KOPT-K1 (cell line): ENCODE data around the gene CSNK2A1.

Source experiments
- H3K27ac ChIP-seq: fragments of 200-600 bp; sonication (generic); 2 replicates; pipeline ENCODE4 v1.5.1; 2016; ENCODE audit warnings: antibody characterized with exemption, mild to moderate bottlenecking, low read depth, low read length; ENCODE audit not compliant: poor library complexity, severe bottlenecking
- H3K36me3 ChIP-seq: fragments of 200-600 bp; sonication (generic); 2 replicates; pipeline ENCODE4 v1.5.1; 2017; ENCODE audit warnings: antibody characterized with exemption, mild to moderate bottlenecking, low read length, moderate library complexity; ENCODE audit not compliant: insufficient read depth
- H3K9me3 ChIP-seq: fragments of 200-600 bp; sonication (generic); 2 replicates; pipeline ENCODE4 v1.5.1; 2017; ENCODE audit warnings: antibody characterized with exemption, low read length, mild to moderate bottlenecking; ENCODE audit not compliant: insufficient read depth, poor library complexity, severe bottlenecking

The CSNK2A1 gene

DNA sequence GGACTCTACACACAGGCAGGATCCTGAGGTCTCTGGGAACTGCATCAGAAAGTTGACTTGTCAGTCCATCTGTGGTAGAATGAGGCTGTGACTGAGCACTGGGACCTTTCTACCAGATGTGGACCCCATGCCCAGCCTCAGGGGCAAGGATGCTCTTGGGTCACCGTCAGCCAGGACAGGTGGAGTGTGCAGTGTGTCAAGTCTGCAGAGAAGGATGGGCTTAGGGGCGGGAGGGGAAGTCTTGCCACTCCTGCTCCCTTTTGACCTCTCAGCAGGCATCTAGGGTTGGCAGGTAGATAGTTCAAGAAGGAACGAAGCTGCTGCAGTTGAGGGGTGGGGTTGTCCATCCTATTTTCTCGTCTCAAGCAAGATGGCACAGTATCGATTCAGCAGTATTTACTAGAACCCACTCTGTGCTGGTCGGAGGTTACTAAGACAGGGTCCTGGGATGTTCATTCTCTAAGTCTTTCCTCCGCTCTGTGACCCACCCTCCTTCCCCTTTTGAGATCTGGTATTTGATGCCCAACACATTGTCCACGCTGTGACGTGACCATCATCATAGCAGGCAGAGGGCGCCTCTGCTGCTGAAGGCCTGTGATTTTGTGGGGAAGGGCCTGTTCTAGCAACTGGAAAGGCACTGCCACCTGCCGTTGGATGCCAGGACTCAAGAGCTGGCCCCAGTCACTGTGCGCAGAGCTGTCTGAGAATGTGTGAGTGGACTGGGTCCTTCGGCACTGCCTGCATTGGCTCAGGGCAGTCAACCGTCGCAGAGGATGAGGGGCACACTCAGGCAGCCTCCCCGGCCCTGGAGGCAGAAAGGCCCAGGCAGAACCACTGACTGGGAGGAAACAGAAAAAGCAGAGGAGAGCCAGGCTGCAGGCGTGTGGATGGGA is 112.3 kb downstream of the CSNK2A1 start:
- H3K9me3 ChIP-seq = no peaks in the 10 kb centered on the region
- H3K27ac ChIP-seq = no peak overlapping the region
- peaks cover 98% of the 10 kb centered on the region for H3K36me3 ChIP-seq

DNA sequence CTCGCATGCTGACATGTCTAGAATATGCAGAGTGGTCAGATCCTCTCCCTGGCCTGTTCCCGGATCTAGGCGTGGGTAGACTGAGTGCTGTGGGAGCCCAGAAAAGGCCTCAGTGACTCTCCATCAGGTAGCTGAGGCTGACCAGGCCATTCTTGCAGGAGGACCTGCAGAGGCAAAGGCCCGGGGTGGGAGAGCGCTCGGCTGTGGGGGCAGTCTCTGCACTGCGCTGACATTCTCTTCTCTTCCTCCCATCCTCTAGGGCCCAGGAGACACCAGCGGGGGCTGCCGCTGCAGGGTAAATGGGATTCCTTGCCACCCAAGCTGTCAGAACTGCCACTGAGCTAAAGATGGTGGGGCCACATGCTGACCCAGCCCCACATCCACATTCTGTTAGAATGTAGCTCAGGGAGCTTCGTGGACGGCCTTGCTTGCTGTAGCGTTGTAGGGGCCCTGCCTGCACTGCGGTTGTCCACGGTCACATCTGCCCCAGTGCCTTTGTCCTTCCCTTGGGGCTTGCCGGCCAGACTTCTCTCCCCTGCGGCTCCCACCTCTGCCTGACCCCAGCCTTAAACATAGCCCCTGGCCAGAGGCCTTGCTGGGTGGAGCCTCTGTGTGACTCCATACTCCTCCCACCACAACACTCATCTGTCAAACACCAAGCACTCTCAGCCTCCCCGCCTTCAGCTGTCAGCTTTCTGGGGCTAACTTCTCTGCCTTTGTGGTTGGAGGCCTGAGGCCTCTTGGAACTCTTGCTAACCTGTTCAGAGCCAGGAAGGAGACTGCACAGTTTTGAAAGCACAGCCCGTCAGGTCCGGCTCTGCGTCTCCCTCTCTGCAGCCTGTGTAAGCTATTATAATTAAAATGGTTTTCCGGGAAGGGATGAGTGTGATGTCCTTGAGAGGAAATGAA is 113.2 kb downstream of the CSNK2A1 start:
- no peaks in the 10 kb centered on the region for H3K9me3 ChIP-seq
- no peak overlapping the region for H3K27ac ChIP-seq
- peaks cover 97% of the 10 kb centered on the region for H3K36me3 ChIP-seq

DNA sequence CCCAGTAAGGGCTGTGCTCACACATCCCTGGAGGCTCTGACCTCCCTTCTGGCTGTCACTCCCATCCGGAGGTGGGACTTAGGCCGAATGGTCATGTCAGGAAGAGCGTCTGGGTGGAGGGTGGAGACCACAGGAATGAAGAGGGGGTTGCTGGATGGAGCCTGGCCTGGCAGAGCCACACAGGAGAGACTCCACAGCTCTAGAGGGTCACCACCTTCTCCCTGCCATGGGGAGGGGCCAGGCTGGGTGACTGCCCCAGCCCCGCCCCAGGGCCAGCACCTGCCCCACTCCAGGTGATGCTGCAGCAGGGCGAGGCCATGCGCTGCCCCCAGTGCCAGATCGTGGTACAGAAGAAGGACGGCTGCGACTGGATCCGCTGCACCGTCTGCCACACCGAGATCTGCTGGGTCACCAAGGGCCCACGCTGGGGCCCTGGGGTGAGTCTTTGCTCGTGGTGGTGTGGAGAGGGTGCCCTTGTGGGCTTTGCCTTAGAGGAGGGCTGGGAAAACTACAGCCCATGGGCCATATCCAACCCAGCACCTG is 114.9 kb downstream of the CSNK2A1 start:
- no peak overlapping the region for H3K27ac ChIP-seq
- H3K9me3 ChIP-seq = no peaks in the 10 kb centered on the region
- H3K36me3 ChIP-seq = peaks cover 100% of the 10 kb centered on the region

DNA sequence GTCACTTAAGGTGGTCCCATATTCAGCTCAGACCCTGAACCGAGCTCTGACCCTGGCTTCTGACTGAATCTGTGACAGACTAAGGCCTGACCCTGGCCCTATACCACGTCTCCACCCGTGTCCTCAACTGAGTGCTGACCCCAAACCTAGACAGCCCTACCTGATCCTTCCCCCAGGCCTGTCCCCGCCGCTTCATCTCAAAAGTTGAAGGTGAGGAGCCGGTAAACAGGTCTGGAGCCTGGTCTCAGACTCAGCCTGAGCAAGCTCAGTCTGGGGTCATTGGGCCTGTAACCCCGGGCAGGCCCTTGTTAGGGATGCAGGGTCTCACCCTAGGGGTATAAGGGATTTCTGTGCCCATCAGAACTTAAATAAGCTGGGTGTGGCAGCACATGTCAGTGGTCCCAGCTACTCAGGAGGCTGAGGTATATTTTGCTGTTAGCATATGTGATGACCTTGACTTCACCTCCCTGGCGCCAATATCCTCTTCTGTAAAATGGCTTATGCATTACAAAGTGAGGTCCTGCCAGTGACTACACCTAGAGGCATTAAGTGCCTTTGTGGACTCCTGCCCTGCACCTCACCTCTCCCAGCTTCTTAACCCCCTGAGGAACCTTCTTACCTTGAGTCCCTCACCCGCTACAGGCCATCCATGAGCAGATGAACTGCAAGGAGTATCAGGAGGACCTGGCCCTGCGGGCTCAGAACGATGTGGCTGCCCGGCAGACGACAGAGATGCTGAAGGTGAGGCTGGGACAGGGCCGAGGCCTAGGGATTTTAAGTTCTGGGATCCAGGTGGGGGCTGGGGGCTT is 115.5 kb downstream of the CSNK2A1 start:
- no peak overlapping the region for H3K27ac ChIP-seq
- H3K36me3 ChIP-seq = peaks cover 100% of the 10 kb centered on the region
- H3K9me3 ChIP-seq = no peaks in the 10 kb centered on the region

DNA sequence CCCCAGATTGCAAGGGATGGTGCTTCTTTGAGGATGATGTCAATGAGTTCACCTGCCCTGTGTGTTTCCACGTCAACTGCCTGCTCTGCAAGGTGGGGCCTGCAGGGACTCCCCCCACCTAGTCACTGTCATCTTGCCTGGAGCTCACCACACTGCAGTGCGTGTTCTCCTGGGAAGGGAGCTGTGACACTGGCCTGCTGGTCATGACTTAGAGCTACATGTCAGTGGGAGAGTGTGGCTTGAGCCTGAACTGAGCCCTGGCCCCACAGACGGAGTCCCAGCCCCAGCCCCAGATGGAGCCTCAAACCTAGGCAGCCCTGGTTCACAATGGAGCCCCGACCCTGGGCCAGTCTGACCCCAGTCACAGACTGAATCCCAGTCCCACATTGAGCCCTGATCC is 116.2 kb downstream of the CSNK2A1 start:
- Histone ChIP-seq H3K27ac (no peak overlapping the region), H3K36me3 (peaks cover 100% of the 10 kb centered on the region)

DNA sequence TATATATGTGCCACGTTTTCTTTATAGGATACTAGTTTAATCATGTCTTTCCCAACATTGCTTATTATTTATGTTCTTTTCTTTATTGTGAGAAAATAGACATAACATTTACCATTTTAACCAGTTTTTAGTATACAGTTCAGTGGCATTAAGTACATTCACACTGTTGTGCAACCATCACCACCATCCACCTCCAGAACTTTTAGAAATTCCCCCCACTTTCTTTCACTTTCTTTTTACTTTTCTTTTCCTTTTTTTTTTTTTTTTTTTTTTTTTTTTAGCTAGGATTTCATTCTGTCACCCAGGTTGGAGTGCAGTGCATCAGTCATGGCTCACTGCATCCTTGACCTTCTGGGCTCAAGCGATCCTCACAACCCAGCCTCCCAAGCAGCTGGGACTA is 117.0 kb downstream of the CSNK2A1 start:
- H3K36me3 ChIP-seq = peaks cover 100% of the 10 kb centered on the region
- no peaks in the 10 kb centered on the region for H3K9me3 ChIP-seq
- no peak overlapping the region for H3K27ac ChIP-seq

More for the DNA sequence above, 116.2 kb downstream of the CSNK2A1 start:
- no peaks in the 10 kb centered on the region for H3K9me3 ChIP-seq
